Measurements from ENCODE around the gene RNU6-1. TPM values are rescaled to one million over a fixed set of nuclear protein-coding genes. Genes with fewer than 3 reads are reported as not detected.

RNU6-1 gene
- total and polyA plus RNA-seq, 2 donors (not counting 3 experiments of a cell fraction or from before 2014, with no cell fraction given): not detected

DNA sequence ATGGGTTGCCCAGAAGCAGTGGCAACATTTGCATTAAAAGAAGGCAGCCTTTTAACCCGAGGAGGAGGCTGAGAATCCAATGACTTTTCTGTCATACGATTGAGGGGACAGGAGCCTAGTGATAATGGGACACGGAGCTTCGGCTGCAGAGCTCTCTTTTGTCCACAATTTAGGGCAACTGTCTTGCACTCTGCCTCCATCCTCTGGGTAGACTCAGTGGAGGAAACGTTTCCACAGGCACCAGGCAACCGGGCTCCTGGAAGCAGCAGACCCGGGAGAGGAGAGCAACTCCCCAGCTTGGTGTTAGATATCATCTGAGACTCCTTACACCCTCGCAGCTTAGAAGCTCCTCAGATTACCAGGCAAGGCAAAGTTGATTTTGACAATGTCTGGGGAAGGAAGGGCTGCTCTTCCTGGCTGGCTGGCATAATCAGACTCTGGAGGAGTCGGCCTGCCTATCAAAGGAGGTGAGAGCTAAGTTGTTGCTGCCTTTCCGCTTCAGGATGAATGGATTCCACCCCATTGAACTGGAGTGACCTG lies 43.5 kb upstream of the RNU6-1 start:
- H3K4me2 ChIP-seq (ENCODE audit: insufficient read depth, low read length): no peak overlapping the region
- intact Hi-C loops (cut with micrococcal nuclease): no loop called here
- H3K4me3 ChIP-seq (replicated peaks in 1 of 3; ENCODE audit: insufficient read depth in 1 of 3, low read depth in 1 of 3, low read length in 3 of 3): no peak overlapping the region
- peaks cover 2% of the 10 kb centered on the region for H3K4me1 ChIP-seq (ENCODE audit: control insufficient read depth, extremely low read depth, insufficient read depth, low read length)
- H3K9me1 ChIP-seq (replicated peaks; ENCODE audit: control insufficient read depth, extremely low read depth, insufficient read depth, low read length): no peaks in the 10 kb centered on the region
- dilution Hi-C loops (cut with MboI; ENCODE audit: extremely low pct_ligation_motif_present, low sequenced_read_pairs): no loop called here
- FAIRE-seq (no peak), DNase-seq (ENCODE audit: low read depth, low spot score) (no peak)
- no peaks in the 10 kb centered on the region for H3K36me3 ChIP-seq (ENCODE audit: control insufficient read depth in 2 of 2, extremely low read depth in 1 of 2, insufficient read depth in 2 of 2, low read length in 2 of 2)
- H3K27me3 ChIP-seq (ENCODE audit: control insufficient read depth in 2 of 2, insufficient read depth in 2 of 2, low read length in 2 of 2): peaks cover 6 to 12% of the 10 kb centered on the region in 2 experiments
- BruUV-seq (replicated peaks): no TSS peak
- TF ChIP-seq, protein P1, sequence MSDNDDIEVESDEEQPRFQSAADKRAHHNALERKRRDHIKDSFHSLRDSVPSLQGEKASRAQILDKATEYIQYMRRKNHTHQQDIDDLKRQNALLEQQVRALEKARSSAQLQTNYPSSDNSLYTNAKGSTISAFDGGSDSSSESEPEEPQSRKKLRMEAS (IDR thresholded peaks at IDR 0.05; ENCODE audit: insufficient read depth, insufficient read length): no peak
- TF ChIP-seq FOS (IDR thresholded peaks at IDR 0.05; ENCODE audit: borderline replicate concordance, insufficient read depth, low read length) (no peak), JUN (IDR thresholded peaks at IDR 0.05; ENCODE audit: borderline replicate concordance, insufficient read depth, insufficient read length, low read depth) (no peak), EZH2 (IDR thresholded peaks at IDR 0.05; ENCODE audit: borderline replicate concordance, low read depth, low read length, severe bottlenecking) (no peak)
- no peak overlapping the region for H3K27ac ChIP-seq (ENCODE audit: insufficient read depth, low read depth, low read length)
- no peaks in the 10 kb centered on the region for H4K20me1 ChIP-seq (replicated peaks; ENCODE audit: control insufficient read depth, extremely low read depth, insufficient read depth, low read length)
- no peaks in the 10 kb centered on the region for H3K79me2 ChIP-seq (ENCODE audit: control insufficient read depth, insufficient read depth, low read length)
- CTCF ChIA-PET: interaction anchor here (1.9 to 2.1 kb wide), 2 partner anchors 9 to 272 kb away, joined by 5 to 9 read pairs; no protein-coding TSS in a partner anchor
- H3K9me3 ChIP-seq (replicated peaks; ENCODE audit: control insufficient read depth, insufficient read depth, low read length): no peaks in the 10 kb centered on the region
- POLR2A ChIA-PET: no interaction called here
- peak overlapping the region; percentile 38 for H2AFZ ChIP-seq (ENCODE audit: low read depth, low read length)
- H3K9ac ChIP-seq (replicated peaks; ENCODE audit: extremely low read depth, insufficient read depth, low read length): no peak overlapping the region

DNA sequence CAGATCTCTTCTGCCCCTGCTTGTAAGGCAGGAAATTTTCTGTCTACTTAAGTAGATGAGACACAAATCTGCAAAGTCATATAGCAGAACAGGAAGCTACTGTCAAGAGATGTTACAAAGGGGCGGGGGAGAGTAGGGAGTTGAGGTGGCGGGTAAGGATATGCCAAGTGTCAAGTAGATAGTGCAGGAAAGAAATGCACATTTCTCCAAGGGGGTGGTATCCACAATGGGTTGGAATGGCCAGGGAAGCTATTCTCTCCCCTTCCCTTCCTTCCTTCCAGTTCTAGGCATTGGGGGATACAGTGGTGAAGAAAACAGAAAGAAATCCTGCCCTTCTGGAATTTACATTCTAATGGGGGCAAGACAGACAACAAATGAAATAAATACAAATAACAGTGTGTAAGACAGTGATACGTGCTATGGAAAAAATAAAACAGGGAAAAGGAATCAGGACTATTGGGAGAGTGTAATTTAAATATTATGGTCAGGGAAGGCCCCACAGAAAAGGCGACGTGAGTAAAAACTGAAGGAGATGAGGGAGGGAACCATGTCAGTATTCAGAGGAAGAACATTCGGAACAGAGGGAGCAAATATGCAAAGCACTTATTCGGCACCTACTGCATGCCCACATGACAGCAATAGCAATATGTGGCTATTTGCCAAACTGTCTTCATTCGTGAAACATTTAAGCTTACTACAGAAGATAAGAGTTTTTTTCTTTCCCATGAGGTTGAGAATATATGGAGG lies 42.8 kb upstream of the RNU6-1 start:
- H3K79me2 ChIP-seq (ENCODE audit: control insufficient read depth, insufficient read depth, low read length): no peaks in the 10 kb centered on the region
- DNase-seq (ENCODE audit: low read depth, low spot score) (no peak), FAIRE-seq (no peak)
- no peaks in the 10 kb centered on the region for H4K20me1 ChIP-seq (replicated peaks; ENCODE audit: control insufficient read depth, extremely low read depth, insufficient read depth, low read length)
- BruUV-seq (replicated peaks): no TSS peak
- no peaks in the 10 kb centered on the region for H3K9me1 ChIP-seq (replicated peaks; ENCODE audit: control insufficient read depth, extremely low read depth, insufficient read depth, low read length)
- ChIA-PET CTCF (interaction anchor here (1.9 to 2.1 kb wide), 2 partner anchors 8 to 272 kb away, joined by 5 to 9 read pairs; no protein-coding TSS in a partner anchor), POLR2A (no interaction called here)
- H3K27ac ChIP-seq (ENCODE audit: insufficient read depth, low read depth, low read length): no peak overlapping the region
- intact Hi-C loops (cut with micrococcal nuclease) (no loop called here), dilution Hi-C loops (cut with MboI; ENCODE audit: extremely low pct_ligation_motif_present, low sequenced_read_pairs) (no loop called here)
- H3K9me3 ChIP-seq (replicated peaks; ENCODE audit: control insufficient read depth, insufficient read depth, low read length): no peaks in the 10 kb centered on the region
- peaks cover 4 to 12% of the 10 kb centered on the region in 2 experiments for H3K27me3 ChIP-seq (ENCODE audit: control insufficient read depth in 2 of 2, insufficient read depth in 2 of 2, low read length in 2 of 2)
- no peak overlapping the region for H3K4me3 ChIP-seq (replicated peaks in 1 of 3; ENCODE audit: insufficient read depth in 1 of 3, low read depth in 1 of 3, low read length in 3 of 3)
- TF ChIP-seq, protein P1 (IDR thresholded peaks at IDR 0.05; ENCODE audit: insufficient read depth, insufficient read length): no peak
- TF ChIP-seq, protein P2, sequence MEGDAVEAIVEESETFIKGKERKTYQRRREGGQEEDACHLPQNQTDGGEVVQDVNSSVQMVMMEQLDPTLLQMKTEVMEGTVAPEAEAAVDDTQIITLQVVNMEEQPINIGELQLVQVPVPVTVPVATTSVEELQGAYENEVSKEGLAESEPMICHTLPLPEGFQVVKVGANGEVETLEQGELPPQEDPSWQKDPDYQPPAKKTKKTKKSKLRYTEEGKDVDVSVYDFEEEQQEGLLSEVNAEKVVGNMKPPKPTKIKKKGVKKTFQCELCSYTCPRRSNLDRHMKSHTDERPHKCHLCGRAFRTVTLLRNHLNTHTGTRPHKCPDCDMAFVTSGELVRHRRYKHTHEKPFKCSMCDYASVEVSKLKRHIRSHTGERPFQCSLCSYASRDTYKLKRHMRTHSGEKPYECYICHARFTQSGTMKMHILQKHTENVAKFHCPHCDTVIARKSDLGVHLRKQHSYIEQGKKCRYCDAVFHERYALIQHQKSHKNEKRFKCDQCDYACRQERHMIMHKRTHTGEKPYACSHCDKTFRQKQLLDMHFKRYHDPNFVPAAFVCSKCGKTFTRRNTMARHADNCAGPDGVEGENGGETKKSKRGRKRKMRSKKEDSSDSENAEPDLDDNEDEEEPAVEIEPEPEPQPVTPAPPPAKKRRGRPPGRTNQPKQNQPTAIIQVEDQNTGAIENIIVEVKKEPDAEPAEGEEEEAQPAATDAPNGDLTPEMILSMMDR (IDR thresholded peaks at IDR 0.05; ENCODE audit: extremely low read depth in 1 of 2, insufficient read depth in 1 of 2, low read depth in 1 of 2, low read length in 2 of 2): no peak
- TF ChIP-seq EZH2 (IDR thresholded peaks at IDR 0.05; ENCODE audit: borderline replicate concordance, low read depth, low read length, severe bottlenecking) (no peak), POLR2AphosphoS5 (IDR thresholded peaks at IDR 0.05; ENCODE audit: insufficient read depth, low read depth, low read length) (no peak)
- no peak overlapping the region for H3K4me2 ChIP-seq (ENCODE audit: insufficient read depth, low read length)
- H3K9ac ChIP-seq (replicated peaks; ENCODE audit: extremely low read depth, insufficient read depth, low read length): no peak overlapping the region
- H3K4me1 ChIP-seq (ENCODE audit: control insufficient read depth, extremely low read depth, insufficient read depth, low read length): peaks cover 2% of the 10 kb centered on the region
- H2AFZ ChIP-seq (ENCODE audit: low read depth, low read length): no peak overlapping the region
- no peaks in the 10 kb centered on the region for H3K36me3 ChIP-seq (ENCODE audit: control insufficient read depth in 2 of 2, extremely low read depth in 1 of 2, insufficient read depth in 2 of 2, low read length in 2 of 2)

Data from endothelial cell of umbilical vein (primary cell).